GM23338 (cell line): ENCODE measurements around the gene SNAP25. TPM values are rescaled to one million over a fixed set of nuclear protein-coding genes. Genes with fewer than 3 reads are reported as not detected.

Experiments used
- ATAC-seq: fragments of 200-7000 bp; cut with Tn5 transposase; 3 replicates; pipeline ENCODE4 v1.9.1; 2020
- DNase-seq: peaks from one replicate; pipeline ENCODE4 v3.0.0-alpha.2; 2015; ENCODE audit warnings: low spot score
- H2AFZ ChIP-seq: fragments of 200-600 bp; sonication (generic); 2 replicates; pipeline ENCODE4 v1.8.0; 2016; ENCODE audit warnings: antibody characterized with exemption, mild to moderate bottlenecking, moderate library complexity
- H3F3A ChIP-seq: fragments of 200-600 bp; sonication (generic); replicated peaks from 2 replicates; pipeline ENCODE4 v1.8.0; 2017; ENCODE audit warnings: antibody characterized with exemption, mixed run types, low read depth
- H3K27ac ChIP-seq: fragments of 200-600 bp; sonication (generic); 2 replicates; pipeline ENCODE4 v1.6.1; 2016; ENCODE audit warnings: low read depth
- H3K27me3 ChIP-seq: fragments of 200-600 bp; sonication (generic); 2 replicates; pipeline ENCODE4 v1.8.0; 2016; ENCODE audit warnings: mild to moderate bottlenecking, mixed run types, moderate library complexity; ENCODE audit not compliant: insufficient read depth
- H3K36me3 ChIP-seq: fragments of 200-600 bp; sonication (generic); 2 replicates; pipeline ENCODE4 v1.8.0; 2016; ENCODE audit warnings: mild to moderate bottlenecking; ENCODE audit not compliant: insufficient read depth
- H3K4me1 ChIP-seq: fragments of 200-600 bp; sonication (generic); 2 replicates; pipeline ENCODE4 v1.8.0; 2016; ENCODE audit warnings: mild to moderate bottlenecking, moderate library complexity; ENCODE audit not compliant: insufficient read depth
- H3K4me2 ChIP-seq: fragments of 200-600 bp; sonication (generic); 2 replicates; pipeline ENCODE4 v1.7.1; 2017; ENCODE audit warnings: mixed run types
- H3K4me3 ChIP-seq: fragments of 200-600 bp; sonication (generic); 2 replicates; pipeline ENCODE4 v1.6.1; 2016; ENCODE audit warnings: mixed run types
- H3K79me2 ChIP-seq: fragments of 200-600 bp; sonication (generic); replicated peaks from 2 replicates; pipeline ENCODE4 v1.8.0; 2017; ENCODE audit warnings: mild to moderate bottlenecking; ENCODE audit not compliant: insufficient read depth
- H3K9me2 ChIP-seq: fragments of 200-600 bp; sonication (generic); 2 replicates; pipeline ENCODE4 v1.8.0; 2017; ENCODE audit not compliant: insufficient read depth
- H4K20me1 ChIP-seq: fragments of 200-600 bp; sonication (generic); replicated peaks from 2 replicates; pipeline ENCODE4 v1.8.0; 2017; ENCODE audit warnings: mild to moderate bottlenecking; ENCODE audit not compliant: insufficient read depth
- H3K27ac Mint-ChIP-seq: 2 replicates; pipeline ENCODE4 v1.8.0; 2020; ENCODE audit warnings: inconsistent platforms, mild to moderate bottlenecking, moderate library complexity, mixed read lengths
- H3K27me3 Mint-ChIP-seq: 3 replicates; pipeline ENCODE4 v1.8.0; 2022; ENCODE audit warnings: low read depth, mild to moderate bottlenecking, moderate library complexity, mixed read lengths, inconsistent platforms; ENCODE audit not compliant: insufficient read depth, poor library complexity
- H3K36me3 Mint-ChIP-seq: 3 replicates; pipeline ENCODE4 v1.8.0; 2021; ENCODE audit warnings: low read depth, mild to moderate bottlenecking, inconsistent platforms, moderate library complexity, mixed read lengths
- H3K4me1 Mint-ChIP-seq: 3 replicates; pipeline ENCODE4 v1.8.0; 2020; ENCODE audit warnings: mild to moderate bottlenecking, inconsistent platforms, mixed read lengths
- H3K4me3 Mint-ChIP-seq: 3 replicates; pipeline ENCODE4 v1.8.0; 2021; ENCODE audit warnings: moderate library complexity, mild to moderate bottlenecking, inconsistent platforms, mixed read lengths
- H3K9me3 Mint-ChIP-seq: 3 replicates; pipeline ENCODE4 v1.8.0; 2020; ENCODE audit warnings: moderate library complexity, mild to moderate bottlenecking, inconsistent platforms, mixed read lengths
- EZH2 ChIP-seq: fragments of 200-600 bp; sonication (generic); IDR thresholded peaks from one replicate; pipeline ENCODE4 v1.8.0; 2017; ENCODE audit warnings: antibody characterized with exemption, mild to moderate bottlenecking, low read depth; ENCODE audit not compliant: unreplicated experiment
- EZH2phosphoT487 ChIP-seq: fragments of 200-600 bp; sonication (generic); IDR thresholded peaks from one replicate; pipeline ENCODE4 v1.8.1; 2018; ENCODE audit warnings: antibody characterized with exemption; ENCODE audit not compliant: unreplicated experiment
- JUNB ChIP-seq: IDR thresholded peaks from one replicate; pipeline ENCODE4 v1.6.1; 2016; ENCODE audit warnings: antibody characterized with exemption; ENCODE audit not compliant: unreplicated experiment
- STAT1 ChIP-seq: IDR thresholded peaks from one replicate; pipeline ENCODE4 v1.6.1; 2016; ENCODE audit warnings: antibody characterized with exemption; ENCODE audit not compliant: unreplicated experiment
- ZNF331 ChIP-seq: fragments of 250-450 bp; sonication (Bioruptor Pico); IDR thresholded peaks from 2 replicates; pipeline ENCODE4 v1.5.0; 2020; ENCODE audit warnings: low read depth, mild to moderate bottlenecking, moderate library complexity
- ZNF462 ChIP-seq: fragments of 250-450 bp; sonication (Bioruptor Pico); IDR thresholded peaks from 2 replicates; pipeline ENCODE4 v1.5.0; 2020; ENCODE audit warnings: mild to moderate bottlenecking, moderate library complexity
- polyA plus RNA-seq: library from polyadenylated mRNA; unstranded; fragments of >200 nt; fragmentation: Nextera tagmentation; extraction: Ambion mirVana; gene quantifications from 2 replicates; pipeline ENCODE4 v1.2.1, GENCODE V29; 2016
- total RNA-seq: library from RNA; depleted of rRNA; stranded (reverse); fragments of >200 nt; shearing (Covaris generic); gene quantifications from 2 replicates; pipeline ENCODE4 v1.2.3, GENCODE V29; 2014

Gene SNAP25
- total and polyA plus RNA-seq, 2 experiments from 2014 or later = 0.82 to 1.3 TPM

- TF ChIP-seq ZNF331 = no peak
- TF ChIP-seq STAT1 = no peak
- no peak for TF ChIP-seq ZNF462
- Histone ChIP-seq H3K27ac (no peak overlapping the region), H2AFZ (no peak overlapping the region), H3K4me2 (no peak overlapping the region), H3K9me2 (no peaks in the 10 kb centered on the region), H3K4me1 (peaks cover 7% of the 10 kb centered on the region), H4K20me1 (no peaks in the 10 kb centered on the region), H3K27me3 (peaks cover 17% of the 10 kb centered on the region), H3K4me3 (no peak overlapping the region), H3F3A (0 out of 2 replicates have a peak, but pooled peaks cover 3% of the 10 kb centered on the region), H3K79me2 (no peaks in the 10 kb centered on the region), H3K36me3 (no peaks in the 10 kb centered on the region)
- no peaks in the 10 kb centered on the region for H3K9me3 Mint-ChIP-seq
- DNase-seq (no peak), ATAC-seq (no peak)
- peaks cover 12% of the 10 kb centered on the region for H3K4me1 Mint-ChIP-seq
- no peak overlapping the region for H3K4me3 Mint-ChIP-seq
- H3K27me3 Mint-ChIP-seq = peaks cover 16% of the 10 kb centered on the region
- H3K27ac Mint-ChIP-seq = no peak overlapping the region
- no peaks in the 10 kb centered on the region for H3K36me3 Mint-ChIP-seq
Measured at GRCh38 chr20:10213526-10213925, 5.1 kb upstream of the SNAP25 start.

GRCh38 chr20:10216146-10216791 lies 2.4 kb upstream of the SNAP25 start:
- peak overlapping the region; percentile 84 for H3K4me3 Mint-ChIP-seq
- H3K4me1 Mint-ChIP-seq = peaks cover 12% of the 10 kb centered on the region
- Histone ChIP-seq H4K20me1 (no peaks in the 10 kb centered on the region), H3F3A (peaks cover 3% of the 10 kb centered on the region; the same call in 1 of the 2 replicates), H3K36me3 (no peaks in the 10 kb centered on the region), H3K27ac (no peak overlapping the region), H2AFZ (no peak overlapping the region), H3K79me2 (no peaks in the 10 kb centered on the region), H3K9me2 (no peaks in the 10 kb centered on the region), H3K27me3 (peaks cover 17% of the 10 kb centered on the region), H3K4me3 (peak overlapping the region; percentile 93), H3K4me2 (peak overlapping the region; percentile 99), H3K4me1 (peaks cover 10% of the 10 kb centered on the region)
- H3K9me3 Mint-ChIP-seq = no peaks in the 10 kb centered on the region
- no peaks in the 10 kb centered on the region for H3K36me3 Mint-ChIP-seq
- ATAC-seq (no peak), DNase-seq (peak; percentile 8)
- no peak overlapping the region for H3K27ac Mint-ChIP-seq
- H3K27me3 Mint-ChIP-seq = peaks cover 22% of the 10 kb centered on the region
- no peak for TF ChIP-seq ZNF462
- TF ChIP-seq ZNF331 = no peak
- no peak for TF ChIP-seq EZH2phosphoT487
- no peak for TF ChIP-seq EZH2
- TF ChIP-seq JUNB = no peak
